NCI-H2196 treated with DMSO at 0.1 percent for 48 hours (cell line): Measurements from ENCODE around the gene ZDHHC19.
"Not testable (repeated sequence)": the region's sequence is repeated elsewhere in the genome, so short reads cannot be mapped to it uniquely, and the experiment has no call there.

Experiments
- DNase-seq: peaks from one replicate; lab custom pipeline; 2025; ENCODE audit not compliant: unreplicated experiment; lab: John Stamatoyannopoulos, UW

ZDHHC19 gene

DNA sequence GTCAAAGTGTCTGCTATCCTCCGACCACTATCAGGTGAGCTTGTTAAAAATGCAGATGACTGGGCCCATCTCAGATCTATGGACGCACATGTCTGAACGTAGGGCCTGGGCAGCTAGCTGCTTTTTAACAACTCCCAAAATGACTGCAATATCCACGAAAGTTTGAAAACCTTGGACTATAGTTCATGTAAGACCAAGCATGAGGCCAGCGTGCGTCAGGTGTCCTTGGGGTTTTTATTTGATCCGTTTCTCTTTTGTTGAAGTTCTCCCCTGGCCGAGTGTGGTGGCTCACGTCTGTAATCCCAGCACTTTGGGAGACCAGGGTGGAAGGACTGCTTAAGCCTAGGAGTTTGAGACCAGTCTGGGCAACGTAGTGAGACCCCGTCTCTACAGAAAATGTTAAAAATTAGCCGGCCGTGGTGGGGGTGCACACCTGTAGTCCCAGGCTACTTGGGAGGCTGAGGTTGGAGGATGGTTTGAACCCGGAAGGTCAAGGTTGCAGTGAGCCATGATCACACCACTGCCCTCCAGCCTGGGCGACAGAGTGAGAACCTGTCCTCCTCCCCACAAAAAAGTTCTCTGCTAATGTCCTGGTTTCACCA is 14.7 kb upstream of the ZDHHC19 start:
- no peak for DNase-seq

DNA sequence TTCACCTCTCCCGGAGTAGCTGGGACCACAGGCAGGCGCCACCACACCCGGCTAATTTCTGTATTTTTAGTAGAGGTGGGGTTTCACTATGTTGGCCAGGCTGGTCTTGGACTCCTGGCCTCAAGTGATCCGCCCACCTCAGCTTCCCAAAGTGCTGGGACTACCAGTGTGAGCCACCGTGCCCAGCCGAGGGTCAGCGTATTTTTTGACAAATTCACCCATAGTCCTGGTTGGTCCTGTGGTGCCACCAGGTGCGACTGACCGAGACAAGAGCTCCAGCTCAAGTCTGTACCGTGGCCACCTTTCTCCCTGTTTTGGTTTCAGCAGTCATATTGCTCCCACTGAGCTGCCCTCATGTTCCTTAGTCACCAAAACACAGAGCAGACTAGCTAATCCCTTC is 13.9 kb upstream of the ZDHHC19 start:
- no peak for DNase-seq

DNA sequence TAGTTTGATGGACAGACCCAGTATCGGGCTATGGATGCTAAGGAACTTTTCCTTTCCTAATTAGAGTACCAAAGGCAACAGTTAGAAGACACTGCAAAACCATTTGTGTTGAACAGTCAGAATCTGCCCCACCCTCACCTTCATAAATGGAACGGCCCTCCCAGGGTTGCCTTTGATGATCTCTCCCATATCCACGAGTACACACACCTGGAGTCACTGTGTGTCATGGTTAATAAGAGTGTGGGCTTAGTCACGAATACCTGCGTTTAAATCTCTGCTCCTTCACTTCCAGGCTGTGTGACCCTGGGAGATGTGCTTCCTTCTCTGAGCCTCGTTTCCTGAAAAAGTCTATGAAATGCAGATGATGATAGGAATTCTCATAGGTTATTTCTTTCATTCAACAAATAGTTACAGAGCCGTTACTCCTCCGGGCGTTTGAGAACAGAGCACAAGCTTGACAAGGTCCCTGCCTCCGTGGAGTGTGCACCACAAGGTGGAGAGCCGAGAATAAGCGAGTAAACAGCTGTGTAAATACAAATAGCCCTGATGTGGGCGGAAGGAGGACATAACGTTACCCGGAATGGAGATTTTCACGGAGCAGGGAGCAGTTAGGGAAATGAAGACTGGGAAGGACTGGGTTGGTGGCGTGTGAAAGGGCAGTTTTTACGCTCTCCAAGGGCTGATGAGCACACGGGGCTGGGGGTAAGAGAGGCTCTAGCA is 11.8 kb upstream of the ZDHHC19 start:
- DNase-seq: no peak

DNA sequence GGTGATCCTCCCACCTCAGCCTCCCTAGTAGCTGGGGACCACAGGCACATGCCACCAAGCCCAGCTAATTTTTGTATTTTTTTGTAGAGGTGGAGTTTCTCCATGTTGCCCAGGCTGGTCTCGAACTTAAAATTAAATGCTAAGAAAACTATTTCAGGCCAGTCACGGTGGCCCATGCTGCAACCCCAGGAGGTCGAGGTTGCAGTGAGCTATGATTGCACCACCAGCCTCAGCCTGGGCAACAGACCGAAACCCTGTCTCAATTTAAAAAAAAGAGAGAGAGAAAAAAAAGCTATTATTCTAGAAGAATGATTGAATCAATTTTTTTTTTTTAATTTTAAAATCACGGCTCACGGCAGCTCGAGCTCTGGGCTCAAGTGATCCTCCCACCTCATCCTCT is 9.8 kb upstream of the ZDHHC19 start:
- no peak for DNase-seq

DNA sequence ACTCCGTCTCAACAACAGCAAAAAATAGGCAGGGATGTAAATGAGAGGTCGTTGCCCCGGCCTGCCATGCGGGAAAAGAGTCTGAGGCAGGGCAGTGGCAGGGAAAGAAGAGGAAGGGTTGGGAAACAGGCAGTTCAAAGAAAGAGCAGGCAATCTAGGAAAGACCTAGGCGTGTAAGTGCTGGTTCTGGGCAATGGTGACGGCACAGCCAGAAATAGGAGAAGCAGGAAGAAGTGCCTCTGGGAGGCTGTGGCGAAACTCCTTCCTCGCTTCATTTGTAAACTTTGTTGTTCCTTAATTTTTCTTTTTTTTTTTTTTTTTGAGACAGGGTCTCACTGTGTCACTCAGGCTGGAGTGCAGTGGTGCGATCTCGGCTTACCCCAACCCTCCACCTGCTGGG is 9.4 kb upstream of the ZDHHC19 start:
- no peak for DNase-seq

DNA sequence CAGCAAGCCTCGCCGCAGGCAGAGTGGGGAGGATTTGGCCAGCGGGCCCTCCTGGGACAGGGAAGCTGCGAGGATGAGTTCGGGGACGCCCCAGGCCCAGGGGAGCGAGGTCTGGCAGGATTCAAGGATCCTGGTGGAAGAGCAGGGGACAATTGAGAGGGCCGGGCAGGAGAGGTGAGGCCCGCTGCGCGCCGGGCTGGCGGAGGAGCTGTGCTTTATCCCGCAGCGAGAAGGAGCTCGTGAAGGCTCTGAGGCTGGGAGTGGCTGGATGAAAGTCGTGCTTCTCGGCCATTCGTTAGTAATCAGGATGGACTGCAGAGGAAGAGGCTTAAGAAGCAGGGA is 8.7 kb upstream of the ZDHHC19 start:
- no peak for DNase-seq

DNA sequence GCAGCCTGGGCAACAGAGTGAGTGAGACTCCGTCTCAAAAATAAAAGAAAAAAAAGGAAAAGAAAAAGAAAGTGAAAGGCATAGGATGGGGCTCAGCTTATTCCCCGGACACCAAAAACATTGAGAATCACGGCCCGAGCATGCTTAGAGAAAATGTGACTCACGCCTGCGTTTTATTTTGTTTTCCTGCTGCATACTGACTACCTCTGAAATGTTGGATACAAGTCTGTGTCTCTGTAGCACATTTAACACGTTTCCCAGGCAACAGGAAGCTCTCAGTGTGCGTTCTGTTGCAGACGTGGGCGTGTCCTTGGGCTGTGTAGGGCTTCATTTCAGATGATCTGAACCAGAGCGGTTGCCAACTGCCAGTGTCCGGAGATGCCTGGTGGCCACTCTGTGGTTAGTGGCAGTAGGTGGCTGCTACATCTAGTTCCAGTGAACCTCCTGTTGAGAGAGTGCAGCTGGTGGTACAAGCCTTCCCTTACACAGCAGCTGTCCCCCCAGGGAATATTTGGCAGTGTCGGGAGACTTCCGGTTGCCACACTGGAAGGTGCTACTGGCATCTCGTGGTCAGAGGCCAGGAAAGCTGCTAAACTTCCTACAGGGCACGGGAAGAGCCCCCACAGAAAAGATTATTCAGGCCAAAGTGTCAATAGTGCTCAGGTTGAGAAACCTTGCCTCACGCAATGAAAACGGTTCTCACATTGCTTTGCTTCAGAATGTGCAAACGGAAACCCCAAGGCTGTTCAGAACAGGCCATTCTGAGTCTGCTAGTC is 8.2 kb upstream of the ZDHHC19 start:
- peak; percentile 93 for DNase-seq

DNA sequence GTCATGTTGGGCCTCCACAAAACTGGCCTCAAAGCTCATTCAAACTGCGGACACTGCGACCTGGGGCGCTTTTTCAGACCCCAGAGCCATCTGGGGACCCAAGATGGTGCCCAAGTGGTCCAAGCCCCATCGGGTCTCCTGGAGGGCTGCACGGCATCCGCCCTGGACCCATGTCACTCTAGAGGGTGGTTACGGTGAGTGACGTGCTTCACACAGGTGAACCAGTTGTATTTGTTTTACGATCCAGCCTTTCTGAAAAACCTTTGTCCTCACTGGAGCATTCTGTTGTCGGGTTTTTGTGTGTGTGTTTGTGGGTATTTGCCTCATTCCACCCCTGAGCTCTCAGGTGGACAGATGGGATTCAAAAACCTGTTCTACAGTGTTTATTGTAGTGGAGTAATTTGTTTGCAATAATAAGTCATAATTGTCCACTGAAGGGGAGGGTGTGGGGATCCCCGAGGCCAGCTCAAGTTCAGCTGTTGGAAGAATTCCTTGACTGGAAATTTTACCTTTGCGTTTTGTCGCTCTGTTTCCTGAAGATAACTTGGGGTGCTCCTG is 7.0 kb upstream of the ZDHHC19 start:
- no peak for DNase-seq

DNA sequence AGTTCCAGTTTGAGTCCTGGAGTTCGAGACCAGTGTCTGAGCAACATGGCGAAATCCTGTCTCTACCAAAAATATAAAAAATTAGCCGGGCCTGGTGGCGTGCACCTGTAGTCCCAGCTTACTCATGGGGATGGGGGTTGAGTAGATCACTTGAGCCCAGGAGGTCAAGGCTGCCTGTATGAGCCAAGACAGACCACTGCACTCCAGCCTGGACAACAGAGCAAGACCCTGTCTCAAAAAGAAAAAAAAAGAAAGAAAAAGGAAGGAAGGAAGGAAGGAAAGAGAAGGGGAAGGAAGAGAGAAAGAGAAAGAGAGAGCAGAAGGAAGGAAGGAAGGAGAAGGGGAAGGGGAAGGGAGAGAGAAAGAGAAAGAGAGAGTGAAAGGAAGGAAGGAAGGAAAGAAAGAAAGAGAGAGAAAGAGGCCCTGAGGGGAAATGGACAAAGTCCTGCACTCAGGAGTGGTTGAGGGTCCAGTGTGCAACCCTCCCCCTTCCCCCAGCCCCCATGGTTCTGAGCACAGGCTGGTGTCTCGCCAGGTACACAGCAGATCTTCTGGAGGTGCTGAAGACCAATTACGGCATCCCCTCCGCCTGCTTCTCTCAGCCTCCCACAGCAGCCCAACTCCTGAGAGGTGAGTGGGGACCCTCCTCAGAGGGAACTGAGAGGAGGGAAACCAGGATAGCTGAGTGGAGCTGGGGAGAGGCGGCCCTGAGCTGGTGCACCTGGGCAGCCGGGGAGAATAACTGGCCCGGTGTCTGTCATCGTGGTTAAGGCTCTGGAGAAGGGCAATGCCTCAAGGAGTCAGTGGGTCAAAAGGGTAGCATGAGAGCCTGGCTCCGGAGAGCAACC is 6.3 kb upstream of the ZDHHC19 start:
- DNase-seq: no peak

DNA sequence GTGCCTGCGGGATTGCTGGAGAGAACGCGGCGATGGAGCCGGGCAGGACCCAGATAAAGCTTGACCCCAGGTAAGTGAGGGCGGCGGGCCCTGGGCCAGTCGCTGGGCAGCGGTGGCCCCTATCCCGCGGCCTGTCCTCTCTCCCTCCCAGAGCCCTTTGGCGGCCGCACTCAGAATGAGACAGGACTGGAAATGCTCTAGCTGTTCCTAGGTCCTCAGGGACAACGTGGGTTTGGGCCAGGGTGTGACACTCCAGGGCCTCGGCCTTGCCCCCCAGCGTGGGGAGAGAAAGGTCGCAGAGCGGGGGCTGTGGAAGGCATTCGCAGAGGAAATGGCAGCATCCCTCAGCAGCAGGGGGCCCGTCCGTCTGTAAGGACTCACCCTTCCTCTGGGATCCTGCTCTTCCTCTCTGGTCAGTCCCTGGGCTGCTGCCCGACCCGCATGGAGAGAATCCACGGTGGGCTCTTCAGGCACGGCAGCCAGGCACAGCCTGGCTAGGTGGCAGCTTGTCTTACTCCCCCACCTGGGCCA is 5.5 kb upstream of the ZDHHC19 start:
- DNase-seq: no peak

DNA sequence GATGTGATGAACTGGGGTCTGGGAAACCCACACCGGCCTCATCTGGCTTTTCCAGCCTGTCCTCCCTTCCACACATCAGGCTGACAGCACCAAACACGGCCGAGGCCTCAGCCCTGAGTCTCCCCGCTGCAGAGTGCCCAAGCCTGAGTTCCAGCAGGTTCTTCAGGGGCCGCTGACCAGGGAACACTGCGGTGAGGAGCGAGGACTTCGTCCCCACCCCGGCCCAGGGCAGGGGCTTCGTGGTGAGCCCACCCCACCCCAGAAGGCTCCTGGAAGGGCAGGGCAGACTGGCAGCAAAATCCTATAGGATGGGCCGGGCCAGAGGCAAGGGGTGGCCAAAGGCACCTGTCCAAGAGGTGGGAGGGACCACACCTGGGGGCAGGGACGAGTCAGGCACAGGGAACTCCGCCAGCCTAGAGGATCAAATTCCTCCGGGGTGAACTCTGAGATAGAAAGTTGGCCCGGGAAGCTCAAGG is 4.9 kb upstream of the ZDHHC19 start, which contains the start of gene SLC51A:
TSS of gene SLC51A (plus strand) at position 446 of the 476 bp plus-strand sequence. CDS start 179 bp downstream, outside the sequence.
- no peak for DNase-seq

DNA sequence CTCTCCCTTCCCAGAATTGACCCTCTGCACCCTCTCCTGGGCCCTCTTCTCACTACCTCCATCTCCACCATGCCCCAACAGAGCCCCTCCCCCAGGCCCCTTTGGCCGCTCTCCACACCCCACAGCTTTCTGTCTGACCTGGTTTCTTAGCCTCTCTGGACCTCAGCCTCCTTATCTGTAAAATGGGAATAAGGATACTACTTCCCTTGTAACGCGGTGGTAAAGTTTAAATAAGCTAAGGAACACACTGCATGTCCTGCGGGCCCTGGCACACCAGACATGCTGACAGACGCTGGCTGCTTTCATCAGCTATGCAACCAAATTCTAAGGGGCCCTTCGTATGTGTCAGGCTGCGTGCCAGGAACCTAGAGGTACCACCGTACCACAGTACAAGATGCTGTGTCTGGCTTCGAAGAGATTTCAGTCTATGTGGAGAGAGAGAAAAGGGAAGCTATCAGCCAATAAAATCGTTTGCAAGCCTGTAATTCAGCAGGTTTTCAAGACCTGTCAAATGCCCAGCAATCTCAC is 4.4 kb upstream of the ZDHHC19 start:
- no peak for DNase-seq

DNA sequence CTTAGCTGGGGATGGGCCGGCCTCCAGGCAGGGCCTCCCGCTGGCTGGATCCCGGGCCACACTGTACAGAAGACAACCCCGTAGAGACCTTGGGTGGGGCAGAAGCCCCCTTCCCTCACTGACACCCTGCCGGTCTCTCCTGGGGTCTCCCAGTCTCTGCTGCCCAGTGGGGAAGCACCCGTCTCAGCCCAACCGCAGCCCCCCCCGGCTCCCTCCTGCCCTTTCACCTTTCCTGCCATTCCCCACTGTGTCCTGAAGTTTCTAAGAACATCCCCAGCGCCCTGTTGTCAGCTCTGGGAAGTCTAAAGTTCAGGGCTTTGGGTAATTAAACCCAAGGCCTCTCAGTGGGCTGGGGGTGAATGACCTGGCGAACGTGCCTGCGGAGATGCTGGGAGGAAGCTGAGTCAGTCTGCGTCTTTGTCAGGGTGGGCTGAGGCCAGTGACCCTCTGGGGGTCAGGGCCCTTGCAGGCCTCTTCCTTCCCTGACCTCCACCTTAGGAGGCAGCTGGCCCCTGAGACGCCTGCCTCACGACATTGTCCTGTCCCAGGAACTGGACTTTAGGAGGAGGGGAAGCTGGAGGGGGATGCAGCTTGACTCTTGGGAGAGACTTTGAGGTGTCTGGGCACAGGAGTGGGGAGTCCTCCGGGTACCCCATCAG is 3.7 kb upstream of the ZDHHC19 start:
- no peak for DNase-seq

DNA sequence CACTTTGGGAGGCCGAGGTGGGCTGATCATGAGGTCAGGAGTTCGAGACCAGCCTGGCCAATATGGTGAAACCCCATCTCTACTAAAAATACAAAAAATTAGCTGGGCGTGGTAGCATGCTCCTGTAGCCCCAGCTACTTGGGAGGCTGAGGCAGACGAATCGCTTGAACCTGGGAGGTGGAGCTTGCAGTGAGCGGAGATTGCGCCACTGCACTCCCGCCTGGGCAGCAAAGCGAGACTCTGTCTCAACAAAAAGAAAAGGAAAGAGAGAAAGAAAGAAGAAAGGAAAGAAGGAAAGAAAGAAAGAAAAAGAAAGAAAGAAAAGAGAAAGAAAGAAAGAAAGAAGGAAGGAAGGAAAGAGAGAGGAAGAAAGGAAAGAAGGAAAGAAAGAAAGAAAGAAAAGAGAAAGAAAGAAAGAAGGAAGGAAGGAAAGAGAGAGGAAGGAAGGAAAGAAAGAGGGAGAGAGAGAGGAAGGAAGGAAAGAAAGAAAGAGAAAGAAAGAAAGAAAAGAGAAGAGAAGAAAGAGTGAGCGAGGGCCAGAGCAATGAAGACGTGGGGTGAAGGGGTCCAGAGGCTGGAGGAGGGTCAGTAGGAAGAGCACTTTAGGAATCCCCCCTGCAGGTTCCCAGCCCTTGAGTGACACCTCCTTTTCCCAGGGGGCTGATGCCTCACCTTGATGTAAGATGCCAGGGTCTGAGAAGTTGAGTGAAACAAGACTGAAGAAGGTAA is 1.1 kb downstream of the ZDHHC19 start:
- DNase-seq: not testable (repeated sequence)

DNA sequence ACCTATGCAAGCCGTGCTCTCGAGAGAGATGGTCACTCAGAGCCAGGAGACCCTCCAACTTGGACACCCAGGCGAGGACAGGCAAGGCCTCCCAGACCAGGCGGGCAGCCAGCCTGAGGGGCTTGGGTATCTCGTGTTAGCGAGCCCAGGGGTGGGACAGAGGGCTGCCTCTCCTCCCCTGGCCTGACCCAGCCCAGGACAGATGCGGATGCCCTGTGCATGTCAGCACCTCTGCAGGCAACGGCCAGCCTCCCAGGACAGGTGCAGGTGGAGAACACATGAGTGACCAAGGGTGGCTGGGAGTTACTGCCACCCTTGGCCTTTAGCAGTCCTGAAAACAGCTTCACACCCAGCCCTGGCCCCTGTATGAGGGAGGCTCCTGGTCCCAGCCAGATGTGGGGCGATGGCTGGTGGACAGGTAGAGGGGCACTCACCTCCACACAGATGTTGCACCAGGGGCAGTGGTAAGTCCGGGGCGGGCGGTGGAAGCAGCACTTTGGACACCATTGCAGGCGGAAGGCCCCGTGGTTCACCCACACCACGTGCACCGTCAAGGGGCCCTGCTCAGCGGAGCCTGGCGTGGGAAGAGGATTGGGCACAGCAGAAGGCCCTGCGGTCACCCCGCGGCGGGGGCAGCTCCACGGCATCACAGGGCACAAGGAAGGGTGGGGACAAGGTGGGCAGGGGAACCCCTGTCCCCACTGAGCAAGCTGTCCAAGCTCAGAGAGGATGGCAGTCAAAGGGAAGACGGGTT is 2.1 kb downstream of the ZDHHC19 start:
- no peak for DNase-seq

DNA sequence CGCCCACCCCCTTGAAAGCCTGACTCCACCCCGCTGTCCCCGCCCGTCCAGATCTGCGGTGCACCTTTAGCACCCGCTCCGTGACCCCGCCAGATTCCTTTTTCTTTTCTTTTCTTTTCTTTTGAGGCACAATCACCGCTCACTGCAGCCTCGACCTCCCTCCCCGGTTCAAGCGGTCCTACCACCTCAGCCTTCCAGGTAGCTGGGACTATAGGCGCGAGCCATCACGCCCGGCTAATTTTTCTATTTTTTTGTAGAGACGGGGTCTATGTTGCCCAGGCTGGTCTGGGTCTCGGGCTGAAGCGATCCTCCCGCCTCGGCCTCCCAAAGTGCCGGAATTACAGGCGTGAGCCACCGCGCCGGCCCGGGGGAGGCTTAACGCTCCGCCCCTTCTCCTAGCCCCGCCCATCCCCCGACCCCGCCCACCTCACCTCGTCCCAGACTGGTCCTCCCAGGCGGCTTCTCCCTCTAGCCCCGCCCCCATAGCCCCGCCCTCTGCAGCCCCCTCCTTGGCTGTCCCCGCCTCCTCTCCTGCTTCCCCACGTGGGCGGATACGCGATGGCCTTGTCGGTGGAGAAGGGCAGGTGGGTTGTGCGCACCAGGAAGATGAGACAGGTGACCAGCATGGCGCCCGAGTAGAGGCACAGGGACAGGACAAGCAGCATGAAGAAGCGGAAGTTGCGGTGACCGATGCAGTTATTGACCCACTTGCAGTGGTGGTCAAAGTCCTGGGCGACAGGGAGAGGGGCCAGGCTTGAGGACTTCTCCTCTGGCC is 3.2 kb downstream of the ZDHHC19 start:
- DNase-seq: no peak

DNA sequence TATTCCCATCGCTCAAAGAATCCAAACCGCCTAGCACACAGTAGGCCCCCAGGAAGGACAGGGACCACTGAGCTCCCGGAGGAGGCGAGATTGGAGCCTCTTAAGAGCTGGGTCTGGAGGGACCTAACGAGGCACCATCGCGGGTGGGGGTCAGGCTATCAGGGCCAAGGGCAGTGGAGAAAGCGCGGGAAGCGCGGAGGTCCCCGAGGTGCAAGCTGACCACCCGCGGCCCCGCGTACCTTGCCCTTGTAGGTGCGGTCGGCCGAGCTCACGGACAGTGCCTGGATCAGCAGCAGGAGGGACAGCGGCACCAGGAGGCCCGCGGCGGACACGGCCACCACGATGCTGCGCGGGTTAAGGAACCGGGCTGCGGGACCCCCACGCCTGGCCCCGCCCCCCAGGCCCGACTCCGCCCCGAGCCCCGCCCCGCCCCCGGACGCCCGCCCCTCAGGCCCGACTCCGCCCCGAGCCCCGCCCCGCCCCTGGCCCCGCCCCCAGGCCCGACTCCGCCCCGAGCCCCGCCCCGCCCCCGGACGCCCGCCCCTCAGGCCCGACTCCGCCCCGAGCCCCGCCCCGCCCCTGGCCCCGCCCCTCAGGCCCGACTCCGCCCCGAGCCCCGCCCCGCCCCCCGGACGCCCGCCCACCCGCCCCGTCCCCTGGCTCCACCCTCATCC is 3.9 kb downstream of the ZDHHC19 start:
- no peak for DNase-seq
